Stimulated activated CD4-positive, alpha-beta T cell treated with anti-CD3 and anti-CD28 coated beads, Interleukin-2, amount 100 ng/mL, for 48 hours (primary cell): Measurements from ENCODE around the gene KRTAP4-2.
"Not testable (repeated sequence)": the region's sequence is repeated elsewhere in the genome, so short reads cannot be mapped to it uniquely, and the experiment has no call there.

ENCODE experiments used
- DNase-seq, 2 donors: peaks; one replicate each; pipeline ENCODE4 v3.0.0-alpha.2; 2020

The KRTAP4-2 gene

DNA sequence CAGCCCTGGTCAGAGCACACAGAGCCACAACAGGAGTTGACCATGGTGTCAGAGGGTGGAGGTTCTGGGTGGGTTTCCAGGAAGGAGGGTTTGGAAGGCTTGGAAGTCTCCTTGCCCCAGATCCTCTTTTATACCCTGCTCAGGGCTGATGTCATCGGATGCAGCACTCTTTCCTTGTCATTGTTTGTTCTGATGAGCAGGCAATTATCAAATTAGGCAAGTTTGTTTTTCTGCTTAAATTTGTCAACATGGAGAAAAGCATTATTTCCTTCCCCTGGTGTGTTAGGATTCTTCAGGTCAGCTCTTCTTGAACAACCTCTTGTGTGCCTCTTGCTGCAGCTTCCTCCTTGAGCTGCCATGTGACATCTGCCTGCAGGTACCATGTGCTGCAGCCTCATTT, 17.4 kb downstream of the KRTAP4-2 start, which contains the start of gene KRTAP4-4:
Gene KRTAP4-4, minus strand, starts transcription at position 101 of the 400 bp plus-strand sequence. Its CDS starts 57 bp downstream, at position 44.
- no peak for DNase-seq

DNA sequence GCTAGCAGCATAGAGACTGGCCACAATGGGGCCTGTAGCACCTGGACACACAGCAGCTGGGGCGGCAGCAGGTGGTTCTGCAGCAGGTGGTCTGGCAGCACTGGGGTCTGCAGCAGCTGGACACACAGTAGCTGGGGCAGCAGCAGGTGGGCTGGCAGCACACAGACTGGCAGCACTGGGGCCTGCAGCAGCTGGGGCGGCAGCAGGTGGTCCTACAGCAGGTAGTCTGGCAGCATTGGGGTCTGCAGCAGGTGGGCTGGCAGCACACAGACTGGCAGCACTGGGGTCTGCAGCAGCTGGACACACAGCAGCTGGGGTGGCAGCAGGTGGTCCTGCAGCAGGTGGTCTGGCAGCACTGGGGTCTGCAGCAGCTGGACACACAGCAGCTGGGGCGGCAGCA, 17.8 kb downstream of the KRTAP4-2 start:
- DNase-seq: not testable (repeated sequence)

DNA sequence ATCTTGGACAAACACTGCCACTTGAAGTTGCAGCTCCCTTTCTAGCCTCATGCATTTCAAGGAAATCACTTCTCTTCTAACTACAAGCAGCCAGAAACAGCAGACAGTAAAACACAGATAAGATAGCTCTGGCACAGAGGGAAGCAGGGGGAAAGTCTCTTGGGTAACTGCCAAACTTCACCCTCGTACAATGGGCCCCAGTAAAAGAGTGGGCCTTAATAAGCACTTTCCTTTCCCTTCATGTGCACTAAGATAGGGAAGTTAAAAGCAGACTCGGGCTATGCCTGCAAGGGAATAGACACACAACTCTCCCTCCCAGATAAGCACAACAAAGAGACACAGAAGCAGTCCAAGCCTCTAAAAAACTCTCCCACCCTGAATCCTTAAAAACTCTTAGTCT, 24.2 kb downstream of the KRTAP4-2 start:
- DNase-seq: no peak

DNA sequence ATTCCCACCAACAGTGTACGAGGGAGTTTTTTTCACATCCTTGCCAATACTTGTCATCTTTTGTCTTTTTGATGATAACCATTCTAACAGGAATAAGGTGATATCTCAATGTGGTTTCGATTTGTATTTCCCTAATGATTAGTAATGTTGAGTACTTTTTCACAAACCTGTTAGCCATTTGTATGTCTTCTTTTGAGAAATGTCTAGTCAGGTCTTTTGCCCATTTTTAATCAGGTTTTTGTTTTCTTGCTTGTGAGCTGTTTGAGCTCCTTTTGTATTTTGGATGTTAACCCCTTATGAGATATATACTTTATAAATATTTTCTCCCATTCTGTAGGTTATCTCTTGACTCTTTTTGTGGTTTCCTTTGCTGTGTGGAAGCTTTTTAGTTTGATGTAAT, 26.5 kb downstream of the KRTAP4-2 start:
- no peak for DNase-seq

DNA sequence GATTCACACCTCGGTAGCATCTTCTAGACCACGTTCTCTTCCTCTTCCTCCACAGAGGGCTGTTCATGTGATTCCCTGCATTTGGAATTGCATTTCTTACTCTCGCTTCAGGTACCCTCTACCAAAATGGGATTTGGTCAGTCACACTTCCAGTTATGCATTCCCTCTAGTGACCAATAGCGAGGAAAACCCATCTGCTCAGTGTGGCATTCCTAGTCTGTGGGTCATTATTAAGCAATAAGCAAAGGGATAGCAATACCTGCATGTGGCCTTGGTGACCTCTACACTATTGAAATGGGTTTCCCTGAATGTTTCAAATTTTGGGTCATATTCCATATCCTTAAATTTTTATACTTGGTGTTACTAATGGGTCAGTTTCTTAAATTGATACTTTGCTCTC, 28.0 kb downstream of the KRTAP4-2 start:
- DNase-seq: no peak

DNA sequence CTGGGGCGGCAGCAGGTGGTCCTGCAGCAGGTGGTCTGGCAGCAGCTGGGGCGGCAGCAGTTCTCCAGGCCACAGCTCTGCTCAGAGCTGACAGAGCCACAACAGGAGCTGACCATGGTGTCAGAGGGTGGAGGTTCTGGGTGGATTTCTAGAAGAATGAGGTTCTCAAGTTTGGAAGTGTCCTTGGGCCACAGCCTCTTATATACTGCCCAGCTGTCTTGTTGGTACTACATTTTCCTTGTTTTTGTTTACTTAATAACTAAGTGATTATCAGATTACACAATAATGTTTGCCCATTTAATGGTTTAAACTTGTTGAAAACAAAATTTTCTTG, 28.4 kb downstream of the KRTAP4-2 start, which contains the start of gene KRTAP4-5:
Gene KRTAP4-5, minus strand, starts transcription at position 174 of the 334 bp plus-strand sequence. Its CDS starts 58 bp downstream, at position 116.
- no peak for DNase-seq

DNA sequence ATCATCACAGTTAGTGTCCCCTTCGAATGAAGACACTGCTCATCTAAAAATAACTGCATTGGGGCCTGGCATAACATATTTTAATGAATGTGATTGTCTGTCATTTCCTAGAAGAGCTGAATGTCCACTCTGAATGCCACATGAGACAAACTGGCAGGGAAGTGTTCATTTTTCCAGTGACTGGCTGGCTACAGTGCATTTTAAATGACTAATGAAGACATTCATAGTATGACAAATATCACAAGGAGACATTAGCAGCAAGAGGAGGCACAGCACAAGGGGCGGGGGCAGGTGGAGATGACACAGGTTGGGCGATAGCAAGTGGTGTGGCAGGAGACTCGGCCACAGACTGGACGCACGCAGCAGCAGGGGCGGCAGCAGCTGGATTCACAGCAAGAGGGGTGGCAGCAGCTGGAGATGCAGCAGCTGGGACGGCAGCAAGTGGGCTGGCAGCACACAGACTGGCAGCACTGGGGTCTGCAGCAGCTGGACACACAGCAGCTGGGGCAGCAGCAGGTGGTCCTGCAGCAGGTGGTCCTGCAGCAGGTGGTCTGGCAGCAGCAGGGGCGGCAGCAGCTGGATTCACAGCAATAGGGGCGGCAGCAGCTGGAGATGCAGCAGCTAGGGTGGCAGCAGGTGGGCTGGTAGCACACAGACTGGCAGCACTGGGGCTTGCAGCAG, 28.9 kb downstream of the KRTAP4-2 start:
- not testable (repeated sequence) for DNase-seq

DNA sequence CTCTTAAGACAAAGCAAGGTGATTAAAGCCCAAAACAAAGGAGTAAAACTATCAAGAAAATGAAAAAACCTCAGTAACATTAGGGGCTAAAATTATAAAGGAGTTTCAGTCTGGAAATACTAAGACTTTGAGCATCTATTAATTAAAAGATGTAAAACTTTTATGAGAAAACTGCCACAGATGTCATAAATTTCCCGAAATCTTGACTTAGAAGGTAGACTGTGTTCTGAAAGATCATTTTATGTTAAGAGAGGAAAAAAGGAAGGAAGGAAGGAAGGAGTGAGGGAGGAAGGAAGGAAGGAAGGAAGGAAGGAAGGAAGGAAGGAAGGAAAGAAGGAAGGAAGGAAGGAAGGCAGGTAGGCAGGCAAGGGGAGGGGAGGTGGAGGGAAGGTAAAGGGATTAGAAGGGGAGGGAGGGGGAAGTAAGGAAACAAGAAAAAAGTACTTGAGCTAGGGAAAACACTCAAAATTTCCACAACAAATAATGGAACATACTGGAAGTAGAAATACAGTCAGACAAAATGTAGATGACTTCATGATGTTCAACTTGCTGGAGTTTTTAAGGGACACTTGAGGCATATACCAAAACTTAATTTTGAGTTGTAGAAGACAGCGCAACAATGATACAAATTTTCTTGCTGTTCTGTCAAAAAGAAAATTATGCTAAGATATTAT, 30.4 kb downstream of the KRTAP4-2 start:
- DNase-seq: no peak

DNA sequence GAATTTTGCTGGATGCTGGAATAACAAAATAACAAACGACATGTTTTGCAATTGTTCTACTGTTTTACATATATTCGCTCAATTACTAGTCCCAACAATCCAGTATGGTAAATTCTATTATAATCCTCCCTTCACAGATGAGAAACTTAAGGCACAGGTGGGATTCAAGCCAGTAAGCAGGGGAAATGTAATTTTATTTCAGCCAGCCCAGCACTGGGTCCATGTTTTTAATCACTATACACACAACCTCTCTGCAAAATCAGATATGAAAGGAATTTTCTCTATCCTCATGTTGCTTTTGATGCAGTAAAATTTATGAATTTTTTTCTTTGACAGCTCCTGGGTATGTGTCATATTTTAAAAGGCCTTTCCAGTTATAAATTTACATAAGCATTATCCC, 32.8 kb downstream of the KRTAP4-2 start:
- DNase-seq: no peak

DNA sequence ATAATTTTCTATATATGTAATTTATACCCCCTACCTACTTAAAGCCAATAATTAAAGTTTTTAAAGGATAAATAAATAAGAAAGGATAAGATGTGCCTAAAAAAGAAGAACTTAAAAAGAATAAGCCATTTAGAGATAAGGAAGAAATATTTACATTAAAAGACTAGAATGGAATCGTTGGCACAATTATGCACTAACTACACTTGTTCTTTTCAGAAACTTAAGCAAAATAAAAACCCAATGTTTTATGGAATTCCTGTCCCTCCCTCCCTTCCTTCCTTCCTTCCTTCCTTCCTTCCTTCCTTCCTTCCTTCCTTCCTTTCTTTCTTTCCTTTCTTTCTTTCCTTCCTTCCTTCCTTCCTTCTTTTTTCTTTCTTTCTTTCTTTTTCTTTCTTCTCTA, 33.2 kb downstream of the KRTAP4-2 start:
- no peak for DNase-seq

DNA sequence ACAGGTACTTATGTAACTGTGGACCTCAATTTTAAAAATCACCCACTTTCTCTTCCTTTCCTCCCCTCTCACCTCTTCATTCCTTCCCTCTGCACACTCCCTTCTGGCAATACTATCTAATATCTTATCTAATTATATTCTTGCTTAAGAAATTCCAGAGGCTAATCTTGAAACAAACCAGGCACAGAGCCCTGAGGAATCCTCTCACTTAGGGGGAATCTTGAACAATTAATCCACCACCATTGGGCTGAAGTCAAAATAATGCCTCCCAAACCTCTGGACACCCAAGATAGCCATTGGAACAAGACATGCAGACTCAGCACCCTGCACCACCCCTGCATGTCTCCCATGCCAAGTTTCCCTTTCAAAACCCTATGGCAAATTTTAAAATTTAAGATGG, 36.7 kb downstream of the KRTAP4-2 start:
- DNase-seq: no peak

DNA sequence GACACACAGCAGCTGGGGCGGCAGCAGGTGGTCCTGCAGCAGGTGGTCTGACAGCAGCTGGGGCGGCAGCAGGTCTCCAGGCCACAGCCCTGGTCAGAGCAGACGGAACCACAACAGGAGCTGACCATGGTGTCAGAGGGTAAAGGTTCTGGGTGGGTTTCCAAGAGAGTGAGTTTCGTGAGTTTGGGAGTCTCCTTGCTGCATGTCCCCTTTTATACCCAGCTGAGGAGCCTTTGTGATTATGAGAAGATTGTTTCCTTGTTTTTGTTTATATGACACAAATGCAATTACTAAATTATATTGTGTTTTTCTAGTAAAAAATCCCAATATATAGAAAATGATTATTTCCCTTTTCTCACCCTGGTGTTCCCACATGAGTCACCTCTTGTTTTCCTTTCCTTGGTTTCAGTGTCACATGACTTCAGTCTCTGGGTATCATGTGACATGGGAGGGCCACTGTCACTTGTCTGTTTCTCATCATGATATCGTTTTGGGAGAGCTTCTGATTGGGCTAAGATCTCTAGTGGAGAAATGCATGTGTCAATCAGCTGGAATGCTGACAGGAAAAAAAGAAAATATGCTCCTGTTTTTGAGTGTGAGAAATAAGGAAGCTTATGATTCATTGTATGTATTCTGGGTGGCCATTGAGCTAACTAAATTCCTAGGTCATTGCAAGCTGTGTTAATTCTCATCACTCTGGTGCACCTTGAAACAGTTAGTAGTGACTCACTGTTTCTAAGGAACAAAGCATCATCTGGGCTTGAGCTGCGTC, 37.5 kb downstream of the KRTAP4-2 start, which contains the start of gene KRTAP4-6:
Gene KRTAP4-6, minus strand, starts transcription at position 185 of the 772 bp plus-strand sequence. Its CDS starts 57 bp downstream, at position 128.
- no peak for DNase-seq

DNA sequence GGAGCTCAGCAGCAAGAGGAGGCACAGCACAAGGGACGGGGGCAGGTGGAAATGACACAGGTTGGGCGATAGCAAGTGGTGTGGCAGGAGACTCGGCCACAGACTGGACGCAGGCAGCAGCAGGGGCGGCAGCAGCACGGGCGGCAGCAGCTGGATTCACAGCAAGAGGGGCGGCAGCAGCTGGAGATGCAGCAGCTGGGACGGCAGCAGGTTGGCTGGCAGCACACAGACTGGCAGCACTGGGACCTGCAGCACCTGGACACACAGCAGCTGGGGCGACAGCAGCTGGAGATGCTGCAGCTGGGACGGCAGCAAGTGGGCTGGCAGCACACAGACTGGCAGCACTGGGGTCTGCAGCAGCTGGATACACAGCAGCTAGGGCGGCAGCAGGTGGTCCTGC, 38.2 kb downstream of the KRTAP4-2 start:
- DNase-seq: not testable (repeated sequence)

DNA sequence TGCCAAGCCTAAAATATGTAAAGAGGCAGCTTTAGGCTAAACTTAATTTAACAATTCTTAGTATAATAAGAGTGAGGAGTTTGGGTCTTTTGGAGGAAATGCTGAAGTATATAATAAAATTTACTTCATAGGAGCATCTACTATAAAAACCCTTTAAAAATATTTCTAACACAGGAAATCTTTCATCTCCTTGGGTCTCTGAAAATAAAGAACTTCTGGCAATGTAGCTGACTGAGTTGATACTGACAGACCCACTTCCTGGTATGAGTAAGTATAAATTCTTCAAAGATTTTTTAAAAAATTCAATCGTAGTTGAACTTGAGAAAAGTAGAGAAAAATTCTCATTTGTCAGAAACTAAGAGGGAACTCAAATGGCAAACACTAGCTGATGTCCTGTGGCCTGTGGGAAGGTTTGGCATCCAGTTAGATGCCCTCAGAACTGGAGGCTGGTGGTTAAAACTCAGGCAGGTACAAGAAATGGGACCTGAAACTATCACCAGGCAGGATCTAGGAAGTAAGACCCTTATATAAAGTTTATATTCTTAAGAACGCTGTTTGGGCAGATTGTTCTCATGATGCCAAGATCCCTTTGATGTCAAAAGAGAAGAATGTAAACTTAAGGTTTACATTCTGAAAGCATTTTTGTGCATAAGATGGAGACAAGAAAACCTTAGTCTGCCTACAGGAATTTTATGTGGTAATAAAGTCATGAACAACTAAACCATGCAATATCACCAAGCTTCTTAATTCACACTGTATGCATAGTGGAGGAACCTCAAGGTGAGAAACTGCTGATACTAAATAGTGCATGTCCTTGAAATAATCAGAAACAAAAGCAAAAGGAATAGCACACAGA, 43.9 kb downstream of the KRTAP4-2 start:
- no peak for DNase-seq

DNA sequence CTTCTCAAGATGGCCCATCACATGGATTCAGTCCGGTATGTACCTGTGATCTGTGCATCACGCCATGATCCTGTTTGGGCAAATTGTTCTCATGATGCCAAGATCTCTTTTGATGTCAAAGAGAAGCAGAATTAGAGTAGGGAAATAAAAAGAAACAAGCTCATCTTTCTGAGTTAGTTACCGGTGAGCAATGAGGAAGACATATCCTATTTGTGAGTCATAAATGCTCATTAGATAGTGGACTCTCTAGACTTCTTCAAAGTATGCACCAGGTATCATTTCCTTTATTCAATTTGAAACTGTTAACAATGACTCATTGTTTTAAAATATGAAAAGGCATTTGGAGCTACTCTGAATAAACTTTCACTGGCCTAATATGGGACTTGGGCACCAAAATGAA, 46.0 kb downstream of the KRTAP4-2 start:
- DNase-seq: no peak
